AG09319 (cell line): ENCODE measurements around the gene PRPH2.
"Not testable (repeated sequence)": the region's sequence is repeated elsewhere in the genome, so short reads cannot be mapped to it uniquely, and the experiment has no call there.

ENCODE experiments used
- DNase-seq: peaks from one replicate; pipeline ENCODE4 v3.0.0-alpha.2; 2010; ENCODE audit warnings: low read depth; ENCODE audit errors: extremely low read depth
- CTCF ChIP-seq: IDR thresholded peaks from 2 replicates; pipeline ENCODE4 v1.5.1; 2011; ENCODE audit warnings: low read depth, mild to moderate bottlenecking, inconsistent platforms, low read length, moderate library complexity

Gene PRPH2

DNA sequence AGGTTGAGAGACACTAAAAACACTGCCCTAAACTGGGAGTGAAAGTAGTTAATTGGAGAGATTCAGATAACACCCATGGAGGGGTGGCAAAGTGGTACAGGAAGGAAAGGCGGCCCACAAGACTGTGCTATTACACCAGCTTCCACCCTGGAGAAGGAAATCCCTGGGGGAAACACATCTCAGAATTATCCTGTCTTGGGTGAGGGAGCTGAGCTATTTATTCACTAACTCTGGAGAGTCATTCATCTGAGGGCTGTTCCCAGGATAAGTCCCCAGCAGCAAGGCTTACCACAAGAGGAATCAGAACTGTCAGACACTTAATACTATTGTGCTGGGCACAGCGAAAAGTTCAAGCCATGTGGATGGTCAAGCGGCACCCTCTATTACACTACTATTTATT lies 13.6 kb upstream of the PRPH2 start:
- TF ChIP-seq CTCF, result no peak
- no peak for DNase-seq

- not testable (repeated sequence) for DNase-seq
Observed at GRCh38 chr6:42733867-42734481, 11.6 kb upstream of the PRPH2 start.

GRCh38 chr6:42729731-42730130 lies 7.3 kb upstream of the PRPH2 start:
- no peak for DNase-seq
- no peak for TF ChIP-seq CTCF

GRCh38 chr6:42727627-42728026 lies 5.2 kb upstream of the PRPH2 start:
- TF ChIP-seq CTCF, result no peak
- no peak for DNase-seq

DNA sequence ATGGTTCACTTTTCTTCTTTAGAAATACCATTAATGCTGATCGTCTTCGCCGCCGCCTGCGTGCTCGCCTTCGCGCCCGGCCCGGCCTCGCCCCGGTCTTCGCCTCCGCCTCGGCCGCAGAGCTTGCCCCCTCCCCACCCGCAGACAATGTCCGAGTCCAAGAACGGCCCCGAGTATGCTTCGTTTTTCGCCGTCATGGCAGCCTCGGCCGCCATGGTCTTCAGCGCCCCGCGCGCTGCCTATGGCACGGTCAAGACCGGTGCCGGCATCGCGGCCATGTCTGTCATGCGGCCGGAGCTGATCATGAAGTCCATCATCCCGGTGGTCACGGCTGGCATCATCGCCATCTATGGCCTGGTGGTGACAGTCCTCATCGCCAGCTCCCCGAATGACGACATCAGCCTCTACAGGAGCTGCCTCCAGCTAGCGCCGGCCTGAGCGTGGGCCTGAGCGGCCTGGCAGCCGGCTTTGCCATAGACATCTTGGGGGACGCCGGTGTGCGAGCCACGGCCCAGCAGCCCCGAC lies 4.8 kb upstream of the PRPH2 start:
- DNase-seq, result no peak
- TF ChIP-seq CTCF, result no peak

GRCh38 chr6:42726485-42727086 lies 4.2 kb upstream of the PRPH2 start:
- DNase-seq, result peak; percentile 83
- TF ChIP-seq CTCF, result peak; percentile 82

DNA sequence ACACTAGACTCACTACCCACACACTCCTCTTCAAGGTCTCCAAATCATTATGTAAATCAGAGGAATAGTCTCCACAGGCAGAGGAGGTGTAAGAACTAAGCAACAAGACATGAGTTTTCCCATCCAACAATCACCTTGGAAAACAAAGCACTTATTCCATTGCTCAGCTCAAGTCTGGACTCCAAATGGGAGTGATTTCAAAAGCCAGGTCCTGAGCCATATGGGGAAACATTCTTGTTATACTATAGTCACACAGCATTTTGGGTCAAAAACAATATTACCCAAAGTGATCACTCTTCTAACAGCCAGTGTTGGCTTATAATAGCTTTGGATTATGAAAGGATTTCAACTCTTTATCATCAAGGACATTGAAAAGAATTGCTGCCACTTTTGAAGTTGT lies 3.6 kb upstream of the PRPH2 start:
- no peak for DNase-seq
- no peak for TF ChIP-seq CTCF

DNA sequence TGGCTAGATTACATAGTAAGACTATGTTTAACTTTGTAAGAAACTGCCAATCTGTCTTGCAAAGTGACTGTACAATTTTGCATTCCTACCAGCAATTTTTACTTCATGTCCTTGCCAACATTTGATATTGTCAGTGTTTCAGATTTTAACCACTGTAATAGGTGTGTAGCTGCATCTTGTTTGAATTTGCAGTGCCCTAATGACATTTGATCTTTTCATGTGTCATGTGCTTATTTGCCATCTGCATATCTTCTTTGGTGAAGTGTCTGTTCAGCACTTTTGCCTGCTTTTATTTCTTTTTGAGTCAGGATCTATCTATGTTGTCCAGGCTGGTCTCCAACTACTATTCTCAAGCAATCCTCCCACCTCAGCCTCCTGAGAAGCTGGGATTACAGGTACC lies 2.4 kb upstream of the PRPH2 start:
- no peak for DNase-seq
- no peak for TF ChIP-seq CTCF
